NCI-H1694 (cell line): Measurements from ENCODE around the gene PPM1E.

Source experiments
- DNase-seq: peaks from one replicate; lab custom pipeline; 2025; lab: John Stamatoyannopoulos, UW

PPM1E gene

GRCh38 chr17:58996968-58997367 is 241.3 kb downstream of the PPM1E start:
- DNase-seq = no peak

- no peak for DNase-seq
Observed at GRCh38 chr17:58997756-58998553, 242.3 kb downstream of the PPM1E start.

- no peak for DNase-seq
Observed at GRCh38 chr17:58998871-58999270, 243.2 kb downstream of the PPM1E start.

GRCh38 chr17:58999500-58999899 is 243.8 kb downstream of the PPM1E start:
- DNase-seq = no peak

GRCh38 chr17:59000022-59000421 is 244.4 kb downstream of the PPM1E start:
- no peak for DNase-seq

GRCh38 chr17:59001158-59001814 is 245.6 kb downstream of the PPM1E start:
- no peak for DNase-seq

GRCh38 chr17:59002126-59002525 is 246.5 kb downstream of the PPM1E start:
- DNase-seq = no peak

GRCh38 chr17:59002848-59003247 is 247.2 kb downstream of the PPM1E start:
- DNase-seq = no peak

- no peak for DNase-seq
Observed at GRCh38 chr17:59003860-59004259, 248.2 kb downstream of the PPM1E start.

GRCh38 chr17:59004338-59005111 is 248.9 kb downstream of the PPM1E start:
- DNase-seq = peak; percentile 74

GRCh38 chr17:59007995-59008394 is 252.3 kb downstream of the PPM1E start:
- no peak for DNase-seq

- DNase-seq = no peak
Observed at GRCh38 chr17:59008737-59009136, 253.1 kb downstream of the PPM1E start.

- no peak for DNase-seq
Observed at GRCh38 chr17:59010026-59010425, 254.4 kb downstream of the PPM1E start.

- no peak for DNase-seq
Observed at GRCh38 chr17:59011975-59012374, 256.3 kb downstream of the PPM1E start.

GRCh38 chr17:59018019-59018418 is 262.4 kb downstream of the PPM1E start:
- no peak for DNase-seq

GRCh38 chr17:59024916-59025315 is 269.3 kb downstream of the PPM1E start:
- DNase-seq = no peak

- no peak for DNase-seq
Observed at GRCh38 chr17:59026176-59026939, 270.7 kb downstream of the PPM1E start.

- no peak for DNase-seq
Observed at GRCh38 chr17:59027750-59028149, 272.1 kb downstream of the PPM1E start.

GRCh38 chr17:59028328-59028727 is 272.7 kb downstream of the PPM1E start:
- DNase-seq = no peak

- DNase-seq = no peak
Observed at GRCh38 chr17:59030811-59031210, 275.2 kb downstream of the PPM1E start.
